Bronchial epithelial cell (primary cell): Measurements from ENCODE around the gene GATAD2A. TPM values are rescaled to one million over a fixed set of nuclear protein-coding genes. Genes with fewer than 3 reads are reported as not detected.

Source experiments
- DNase-seq: peaks from one replicate; pipeline ENCODE4 v3.0.0-alpha.2; 2010; ENCODE audit warnings: low read depth
- FAIRE-seq: peaks from 2 replicates; lab custom pipeline; 2011; peaks lifted over from hg19 to GRCh38; lab: Jason Lieb, UNC
- H3K27me3 ChIP-seq: 2 replicates; pipeline ENCODE4 v1.5.1; 2011; ENCODE audit warnings: low read length; ENCODE audit not compliant: control insufficient read depth, insufficient read depth
- H3K36me3 ChIP-seq: 2 replicates; pipeline ENCODE4 v1.5.1; 2011; ENCODE audit warnings: low read length; ENCODE audit not compliant: control insufficient read depth, insufficient read depth
- H3K4me3 ChIP-seq: 2 replicates; pipeline ENCODE4 v1.5.1; 2011; ENCODE audit warnings: mild to moderate bottlenecking, low read depth, low read length, control low read depth
- CTCF ChIP-seq: IDR thresholded peaks from 2 replicates; pipeline ENCODE4 v1.5.1; 2011; ENCODE audit warnings: mild to moderate bottlenecking, moderate library complexity, low read length, control low read depth, inconsistent platforms; ENCODE audit not compliant: insufficient read depth, severe bottlenecking
- total RNA-seq: library from RNA; depleted of rRNA; stranded (reverse); fragments of >200 nt; gene quantifications from 2 replicates; pipeline ENCODE4 v1.2.1, GENCODE V29; 2014

The GATAD2A gene
- total RNA-seq, 1 donor from 2014 or later, result 48.4 TPM

GRCh38 chr19:19552798-19553197 lies 147.3 kb downstream of the GATAD2A start:
- Histone ChIP-seq H3K36me3 (no peaks in the 10 kb centered on the region), H3K4me3 (no peak overlapping the region), H3K27me3 (peaks cover 4% of the 10 kb centered on the region)
- DNase-seq, result no peak
- FAIRE-seq, result no peak
- TF ChIP-seq CTCF, result peak; percentile 76

GRCh38 chr19:19553670-19554069 lies 148.2 kb downstream of the GATAD2A start:
- Histone ChIP-seq H3K27me3 (peaks cover 3% of the 10 kb centered on the region), H3K4me3 (no peak overlapping the region), H3K36me3 (no peaks in the 10 kb centered on the region)
- DNase-seq (no peak), FAIRE-seq (no peak)
- no peak for TF ChIP-seq CTCF

GRCh38 chr19:19554074-19555023 lies 148.9 kb downstream of the GATAD2A start:
- FAIRE-seq (no peak), DNase-seq (no peak)
- no peaks in the 10 kb centered on the region for H3K36me3 ChIP-seq
- peak; percentile 81 for TF ChIP-seq CTCF
- peaks cover 3% of the 10 kb centered on the region for H3K27me3 ChIP-seq
- H3K4me3 ChIP-seq, result no peak overlapping the region

- no peaks in the 10 kb centered on the region for H3K36me3 ChIP-seq
- no peak overlapping the region for H3K4me3 ChIP-seq
- DNase-seq, result no peak
- no peak for FAIRE-seq
- TF ChIP-seq CTCF, result no peak
- H3K27me3 ChIP-seq, result no peaks in the 10 kb centered on the region
Measured at GRCh38 chr19:19558055-19558454, 152.6 kb downstream of the GATAD2A start.

Other genes with a start within 250 kb of the GATAD2A start
- gene MEF2B, start 235.4 kb upstream of the GATAD2A start, total RNA-seq, result under 0.01 and 0.26 TPM in 2 replicates
- gene BORCS8, start 213.5 kb upstream of the GATAD2A start, total RNA-seq, result 10.3 and 18.2 TPM in 2 replicates
- 50.3 and 91.9 TPM in 2 replicates for gene RFXANK, start 213.4 kb upstream of the GATAD2A start, total RNA-seq
- 19.8 and 49.0 TPM in 2 replicates for gene NR2C2AP, start 202.3 kb upstream of the GATAD2A start, total RNA-seq
- gene NCAN, start 193.7 kb upstream of the GATAD2A start, total RNA-seq, result not detected in 2 replicates
- not detected in 2 replicates for gene TM6SF2, start 132.4 kb upstream of the GATAD2A start, total RNA-seq
- gene SUGP1, start 85.2 kb upstream of the GATAD2A start, total RNA-seq, result 18.7 and 36.4 TPM in 2 replicates
- 12.1 and 16.8 TPM in 2 replicates for gene MAU2, start 84.8 kb upstream of the GATAD2A start, total RNA-seq
- 3.2 and 4.9 TPM in 2 replicates for gene TSSK6, start 109.9 kb downstream of the GATAD2A start, total RNA-seq
- gene NDUFA13, start 110.5 kb downstream of the GATAD2A start, total RNA-seq, result 182 and 374 TPM in 2 replicates
- gene YJEFN3, start 123.2 kb downstream of the GATAD2A start, total RNA-seq, result 0.38 and 0.79 TPM in 2 replicates
- gene CILP2, start 132.6 kb downstream of the GATAD2A start, total RNA-seq, result under 0.01 and 0.13 TPM in 2 replicates
- gene PBX4, start 213.0 kb downstream of the GATAD2A start, total RNA-seq, result 0.53 and 0.64 TPM in 2 replicates
- gene LPAR2, start 222.5 kb downstream of the GATAD2A start, total RNA-seq, result 5.5 and 5.6 TPM in 2 replicates
- gene GMIP, start 238.0 kb downstream of the GATAD2A start, total RNA-seq, result 3.2 and 3.7 TPM in 2 replicates